ENCODE data around the gene SSH3.

DNA sequence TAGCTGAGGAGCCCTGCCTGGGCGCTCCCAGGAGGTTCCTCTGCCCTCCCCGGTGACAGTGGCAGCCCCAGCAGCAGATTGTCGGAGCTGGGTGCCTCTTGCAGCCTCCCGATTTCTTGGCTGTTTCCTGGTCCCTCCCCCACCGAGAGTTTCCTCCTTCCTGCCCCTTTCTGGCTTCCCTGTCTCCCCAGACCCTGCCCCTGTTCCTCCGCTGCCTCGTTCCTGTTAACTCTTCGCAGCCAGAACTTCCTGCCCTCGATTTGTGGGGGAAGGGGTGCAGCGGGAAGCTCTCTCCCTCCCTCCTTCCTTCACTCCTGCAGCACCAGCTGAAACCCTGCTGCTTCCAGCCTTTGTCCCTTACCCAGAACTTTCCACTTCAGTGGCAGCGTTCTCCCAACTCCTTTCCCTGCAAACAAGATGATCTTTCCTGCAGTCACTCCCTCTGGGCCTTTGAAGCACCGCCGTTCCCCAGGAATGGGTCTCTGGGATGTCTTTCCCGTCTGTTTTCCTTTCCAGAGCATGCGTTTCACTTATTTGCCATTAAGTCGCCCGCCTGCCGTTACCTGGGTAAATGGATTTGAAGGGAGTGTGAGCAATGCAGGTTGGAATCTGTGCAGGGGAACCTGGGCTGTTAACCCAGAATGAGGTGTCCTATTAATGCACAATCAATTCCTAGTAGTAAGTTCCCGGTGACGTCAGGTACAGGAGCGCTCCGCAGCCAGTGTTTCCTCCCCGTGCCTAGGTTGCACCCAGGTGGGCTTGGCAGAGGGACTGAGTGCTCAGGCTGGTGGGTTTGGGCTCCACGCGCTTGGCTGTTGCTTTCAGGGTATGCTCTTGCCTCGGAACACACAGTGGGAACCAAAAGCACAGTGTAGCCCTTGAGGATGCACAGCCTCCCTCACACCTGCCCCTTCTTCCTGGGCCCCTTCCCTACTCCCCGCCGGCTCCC lies 32.8 kb upstream of the SSH3 start:
- TF ChIP-seq EP300 (IDR thresholded peaks at IDR 0.05; ENCODE audit: borderline replicate concordance in 1 of 2, low read depth in 1 of 2, low read length in 1 of 2) (no peak), CHD2 (IDR thresholded peaks at IDR 0.05; ENCODE audit: low read length, partially characterized antibody) (no peak), CTCF (IDR thresholded peaks at IDR 0.05) (no peak), EZH2phosphoT487 (IDR thresholded peaks at IDR 0.05; ENCODE audit: borderline replicate concordance, low read depth) (no peak), MAX (IDR thresholded peaks at IDR 0.05; ENCODE audit: low read depth) (no peak), SMC3 (IDR thresholded peaks at IDR 0.05; ENCODE audit: low read depth, low read length) (no peak), TCF12 (IDR thresholded peaks at IDR 0.05) (no peak)
- TF ChIP-seq, protein P1, sequence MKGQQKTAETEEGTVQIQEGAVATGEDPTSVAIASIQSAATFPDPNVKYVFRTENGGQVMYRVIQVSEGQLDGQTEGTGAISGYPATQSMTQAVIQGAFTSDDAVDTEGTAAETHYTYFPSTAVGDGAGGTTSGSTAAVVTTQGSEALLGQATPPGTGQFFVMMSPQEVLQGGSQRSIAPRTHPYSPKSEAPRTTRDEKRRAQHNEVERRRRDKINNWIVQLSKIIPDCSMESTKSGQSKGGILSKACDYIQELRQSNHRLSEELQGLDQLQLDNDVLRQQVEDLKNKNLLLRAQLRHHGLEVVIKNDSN (IDR thresholded peaks at IDR 0.05; ENCODE audit: borderline replicate concordance, low read depth): no peak
